Activated CD8-positive, alpha-beta memory T cell treated with anti-CD3 and anti-CD28 coated beads for 1 hour (primary cell): ENCODE data around the gene COQ5.
A peak's percentile ranks its signal among the peaks of the same experiment; 100 is the strongest.

ENCODE experiments used
- DNase-seq, 2 donors: peaks; one replicate each; pipeline ENCODE4 v3.0.0-alpha.2; 2020; ENCODE audit warnings: low read depth in 1 of 2; ENCODE audit errors: extremely low read depth in 1 of 2

Gene COQ5

DNA sequence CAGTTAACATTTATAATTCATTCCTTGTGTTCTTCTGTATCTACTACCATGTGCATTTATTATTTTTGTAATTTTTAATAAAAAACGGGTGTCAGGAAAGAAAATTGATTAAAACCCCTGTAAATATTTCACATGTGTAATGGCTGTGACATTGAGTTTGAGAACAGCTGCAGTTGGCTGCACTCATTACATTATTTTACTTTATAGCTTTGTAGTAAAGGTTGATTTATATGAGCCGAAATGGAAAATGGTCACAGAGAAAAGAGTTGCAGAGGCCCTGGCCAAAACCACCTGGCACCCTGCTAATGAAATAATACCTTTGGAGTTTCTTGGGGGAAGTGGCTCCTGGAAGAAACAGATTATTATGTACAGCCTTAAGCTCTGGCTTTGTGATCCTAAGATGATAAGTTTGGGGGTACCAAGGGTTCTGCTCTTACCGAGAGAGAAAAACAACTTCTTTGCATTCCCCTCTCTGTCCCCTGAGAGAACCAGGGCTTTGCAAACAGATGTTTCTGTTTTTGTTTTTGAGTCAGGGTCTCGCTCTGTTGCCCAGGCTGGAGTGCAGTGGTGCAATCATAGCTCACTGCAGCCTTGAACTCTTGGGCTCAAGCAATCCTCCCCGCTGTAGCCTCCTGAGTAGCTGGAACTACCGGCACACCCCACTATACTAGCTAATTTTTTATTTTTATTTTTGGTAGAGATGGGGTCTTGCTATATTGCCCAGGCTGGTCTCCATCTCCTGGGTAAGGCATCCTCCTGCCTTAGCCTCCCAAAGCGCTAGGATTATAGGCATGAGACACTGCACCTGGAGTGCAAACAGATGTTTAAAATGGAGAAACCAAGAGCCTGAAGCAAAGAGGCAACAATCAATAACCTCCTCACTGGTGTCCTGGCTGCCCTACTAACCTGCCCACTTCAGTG, 42.7 kb downstream of the COQ5 start:
- no peak for DNase-seq

DNA sequence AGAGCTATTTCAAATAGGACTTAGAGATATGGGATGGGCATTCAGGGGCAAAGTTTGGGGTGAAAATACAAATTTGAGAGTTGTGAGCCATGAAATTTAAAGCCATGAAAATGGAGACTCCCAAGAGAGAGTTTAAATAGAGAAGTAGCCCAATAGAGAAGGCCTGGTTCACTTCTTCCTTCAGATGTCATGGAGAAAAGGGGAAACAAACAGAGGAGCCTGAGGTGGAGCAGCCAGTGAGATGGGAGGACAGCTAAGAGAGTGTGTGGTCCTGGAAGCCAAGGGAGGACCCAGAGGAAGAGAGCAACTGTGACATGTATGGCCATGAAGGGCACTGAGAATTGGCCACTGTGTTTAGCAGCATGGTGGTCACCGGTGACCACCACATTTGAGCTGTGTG, 45.3 kb downstream of the COQ5 start:
- no peak for DNase-seq

DNA sequence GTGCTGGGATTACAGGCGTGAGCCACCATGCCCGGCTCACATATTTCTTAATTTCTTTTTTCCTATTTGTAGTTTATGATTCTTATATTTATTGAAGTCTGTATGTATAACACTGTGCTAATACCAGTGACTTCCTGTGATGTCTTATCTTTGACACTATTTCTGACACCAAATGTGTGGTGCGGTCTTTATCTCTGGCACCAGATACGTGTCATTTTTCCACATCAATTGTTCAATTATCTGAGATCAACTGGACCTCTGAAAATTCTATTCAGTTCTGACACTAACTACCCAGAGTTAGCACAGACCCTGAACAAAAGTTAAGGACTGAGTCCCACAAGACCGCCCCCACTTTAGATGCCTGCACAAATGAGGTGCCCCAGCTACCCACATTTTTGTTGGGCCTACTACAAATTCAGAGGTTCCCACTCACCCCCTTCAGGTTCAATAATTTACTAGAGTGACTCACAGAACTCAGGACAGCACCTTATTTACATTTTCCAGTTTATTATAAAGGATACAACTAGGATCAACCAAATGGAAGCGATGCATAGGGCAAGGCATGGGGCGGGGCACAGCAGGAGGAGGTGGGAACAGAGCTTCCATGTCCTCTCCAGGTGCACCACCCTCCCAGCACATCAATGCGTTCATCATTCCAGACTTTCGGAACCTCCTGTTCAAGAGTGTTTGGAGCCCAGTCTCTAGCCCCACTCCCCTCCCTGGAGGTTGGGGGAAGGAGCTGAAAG, 47.8 kb downstream of the COQ5 start:
- no peak for DNase-seq

DNA sequence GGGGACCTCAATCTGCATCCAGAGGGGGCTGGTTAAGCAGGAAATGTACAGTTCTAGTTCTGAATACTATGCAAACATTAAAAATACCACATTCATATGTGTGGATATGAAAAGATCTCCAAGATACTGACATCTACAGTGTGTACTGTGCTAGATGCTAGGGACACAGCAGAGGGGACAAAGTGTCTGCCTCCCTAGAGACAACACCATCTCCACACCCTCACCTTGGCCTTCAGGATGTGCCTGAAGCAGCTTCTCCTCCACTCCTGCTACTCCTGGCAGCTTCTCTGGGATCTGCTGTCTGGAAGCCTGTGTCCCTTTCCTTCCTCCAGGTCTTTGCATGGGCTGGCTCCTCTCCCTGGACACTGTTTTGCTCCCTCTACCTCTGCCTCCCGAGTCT, 48.7 kb downstream of the COQ5 start:
- DNase-seq: no peak

DNA sequence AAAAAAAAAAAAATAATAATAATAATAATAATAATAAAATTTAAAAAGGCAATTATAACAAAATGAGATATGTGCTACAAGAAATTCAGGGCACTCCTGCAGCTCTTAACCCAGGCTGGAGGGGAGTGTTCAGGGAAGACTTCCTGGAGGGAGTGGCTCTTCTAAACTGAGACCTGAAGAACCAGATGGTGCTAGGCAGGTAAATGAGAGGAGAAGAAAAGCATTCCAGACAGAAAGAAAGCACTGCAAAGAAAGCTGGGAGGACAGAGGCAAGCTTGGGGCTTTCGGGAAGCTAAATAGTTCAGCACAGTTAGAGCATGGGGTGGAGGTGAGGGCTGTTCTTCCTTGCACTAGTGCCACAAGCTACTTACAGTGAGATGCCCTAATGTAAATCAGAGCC, 49.5 kb downstream of the COQ5 start:
- DNase-seq: no peak

DNA sequence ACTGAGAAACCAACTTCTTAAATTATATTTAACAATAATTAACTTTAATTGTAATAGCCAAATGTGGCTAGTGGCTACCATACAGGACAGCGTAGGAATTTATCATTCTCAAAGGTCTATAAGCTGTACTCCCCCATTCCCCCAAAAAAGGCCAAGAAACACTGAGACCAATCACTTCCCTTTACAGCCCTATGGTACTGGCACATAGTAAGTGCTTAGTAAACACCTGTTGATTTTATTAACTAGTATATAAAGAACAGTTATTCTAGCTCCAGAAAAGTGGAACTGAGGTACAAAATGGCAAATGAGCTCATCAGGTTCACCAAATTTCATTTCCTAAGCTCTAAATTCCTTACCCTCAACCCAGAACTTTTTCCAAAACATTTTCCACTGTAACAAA, 53.3 kb downstream of the COQ5 start:
- no peak for DNase-seq

DNA sequence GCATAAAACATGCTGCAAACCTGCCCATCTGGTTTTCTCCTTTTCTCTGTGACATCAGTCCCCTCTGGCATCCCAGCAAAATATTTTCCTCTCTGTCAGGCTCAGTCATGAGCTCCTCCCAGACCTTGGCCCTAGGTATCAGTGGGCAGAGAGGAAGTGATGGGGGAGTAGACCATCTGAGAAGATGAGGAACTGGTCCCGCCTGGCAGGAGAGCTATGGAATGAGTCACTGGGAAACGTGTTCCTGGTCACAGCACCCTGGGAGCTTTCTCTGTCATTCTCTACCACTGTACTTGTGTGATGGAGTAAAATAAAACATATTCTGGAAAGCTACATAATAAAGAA, 54.4 kb downstream of the COQ5 start:
- DNase-seq: no peak

DNA sequence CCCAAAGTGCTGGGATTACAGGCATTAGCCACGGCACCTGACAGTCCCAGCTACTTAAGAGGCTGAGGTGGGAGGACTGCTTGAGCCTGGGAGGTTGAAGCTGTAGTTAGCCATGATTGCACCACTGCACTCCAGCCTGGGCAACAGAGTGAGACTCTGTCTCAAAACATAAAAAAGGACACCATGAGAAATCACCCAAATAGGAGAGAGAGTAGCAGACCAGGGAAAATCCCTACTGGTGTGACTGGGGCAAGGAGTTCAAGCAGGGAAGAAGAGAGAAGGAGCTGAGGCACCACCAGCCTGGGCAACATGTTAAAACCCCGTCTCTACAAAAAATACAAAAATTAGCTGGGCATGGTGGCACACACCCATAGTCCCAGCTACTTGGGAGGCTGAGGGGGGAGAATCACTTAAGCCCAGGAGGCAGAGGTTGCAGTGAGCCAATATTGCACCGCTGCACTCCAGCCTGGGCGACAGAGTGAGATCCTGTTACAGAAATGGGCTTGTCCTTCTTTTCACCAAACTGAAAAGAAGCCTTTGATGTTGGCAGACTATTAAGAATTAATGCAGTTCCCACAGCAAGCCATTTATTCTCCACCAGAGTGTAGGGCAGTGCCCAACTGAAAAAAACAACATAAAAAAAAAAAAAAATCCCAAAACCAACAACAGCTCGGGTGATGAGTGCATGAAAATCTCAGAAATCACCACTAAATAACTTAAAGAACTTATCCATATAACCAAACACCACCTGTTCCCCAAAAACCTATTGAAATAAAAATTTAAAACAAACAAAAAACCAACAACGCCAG, 54.9 kb downstream of the COQ5 start:
- DNase-seq: no peak

DNA sequence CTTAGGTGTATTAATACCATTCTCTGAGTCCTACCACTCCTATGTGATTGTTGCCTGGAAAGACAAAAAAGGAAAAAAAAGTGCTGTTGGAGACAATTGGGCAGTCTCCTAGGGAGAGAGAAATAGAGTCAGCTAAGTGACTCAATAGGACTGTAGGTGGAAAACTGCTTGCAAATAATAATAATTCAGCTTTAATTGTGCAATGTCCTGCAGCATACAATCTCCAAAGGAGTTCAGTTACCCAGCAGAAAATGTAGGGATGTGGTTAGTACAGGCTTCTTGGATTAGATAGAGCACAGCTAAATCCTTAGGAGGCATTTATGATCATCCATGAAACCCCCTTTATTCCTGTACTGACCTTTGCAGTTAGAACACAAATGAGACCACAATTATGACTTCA, 56.4 kb downstream of the COQ5 start:
- no peak for DNase-seq

DNA sequence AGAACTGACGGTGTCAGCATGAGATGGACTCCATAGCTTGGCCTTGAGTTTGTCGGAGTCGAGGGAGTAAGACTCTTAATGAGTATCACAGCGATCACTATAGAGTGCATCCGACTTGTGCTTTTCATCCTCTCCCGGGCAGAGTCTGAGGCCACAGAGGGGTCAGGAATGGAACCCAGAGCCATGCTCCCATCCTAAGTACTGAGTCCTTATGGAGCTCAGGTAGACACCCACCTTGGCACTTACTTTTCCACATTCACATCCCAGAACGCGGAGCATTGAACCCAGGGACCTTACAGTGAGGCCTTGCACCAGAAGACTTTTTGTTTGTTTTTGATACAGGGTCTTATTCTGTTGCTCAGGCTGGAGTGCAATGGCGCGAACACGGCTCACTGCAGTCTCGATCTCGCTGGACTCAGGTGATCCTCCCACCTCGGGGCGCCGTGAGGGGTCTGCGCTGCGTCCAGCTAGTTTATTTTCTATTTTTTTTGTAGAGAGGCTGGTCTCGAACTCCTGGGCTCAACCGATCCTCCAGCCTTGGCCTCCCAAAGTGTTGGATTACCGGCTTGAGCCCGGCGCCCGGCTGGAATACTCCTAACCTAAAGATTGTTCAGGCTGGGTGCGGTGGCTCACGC, 58.7 kb downstream of the COQ5 start:
- DNase-seq: no peak

DNA sequence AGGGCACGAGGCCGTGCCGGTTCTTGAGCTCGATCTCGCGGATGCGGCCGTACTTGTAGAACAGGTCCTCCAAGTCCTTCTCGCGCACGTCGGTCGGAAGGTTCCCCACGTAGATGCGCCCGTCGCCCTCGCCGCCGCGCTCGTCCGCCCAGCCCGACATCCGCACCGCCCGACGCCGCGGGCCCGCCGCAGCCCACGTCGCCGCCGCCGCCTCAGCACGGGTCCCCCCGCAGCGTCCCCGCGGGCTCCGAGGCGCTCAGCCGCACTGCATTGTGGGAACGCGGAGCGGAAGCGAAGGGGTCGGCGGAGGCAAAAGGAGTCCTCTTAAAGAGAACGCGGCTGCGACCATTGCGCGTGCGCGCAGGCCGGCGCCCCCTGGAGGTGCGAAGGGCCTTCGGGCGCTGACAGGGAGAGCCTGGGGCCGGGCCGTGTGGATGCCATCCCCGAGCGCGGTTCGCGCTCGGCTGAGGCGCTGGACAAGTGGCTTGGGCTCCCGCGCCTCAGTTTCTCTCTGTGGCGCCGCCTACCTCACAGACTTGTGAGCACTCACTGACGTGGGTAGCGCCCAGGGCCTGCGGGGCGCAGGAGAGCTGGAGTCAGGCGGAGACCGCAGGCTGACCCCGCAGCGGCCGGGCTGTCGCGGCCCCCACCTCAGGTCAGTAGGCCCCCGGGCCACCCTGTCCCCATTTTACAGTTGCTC, 59.4 kb downstream of the COQ5 start, which contains the start of gene SRSF9:
Gene SRSF9, minus strand, starts transcription at position 299 of the 700 bp plus-strand sequence. Its CDS starts 139 bp downstream, at position 160.
- peak; percentile 91 to 98 for DNase-seq

DNA sequence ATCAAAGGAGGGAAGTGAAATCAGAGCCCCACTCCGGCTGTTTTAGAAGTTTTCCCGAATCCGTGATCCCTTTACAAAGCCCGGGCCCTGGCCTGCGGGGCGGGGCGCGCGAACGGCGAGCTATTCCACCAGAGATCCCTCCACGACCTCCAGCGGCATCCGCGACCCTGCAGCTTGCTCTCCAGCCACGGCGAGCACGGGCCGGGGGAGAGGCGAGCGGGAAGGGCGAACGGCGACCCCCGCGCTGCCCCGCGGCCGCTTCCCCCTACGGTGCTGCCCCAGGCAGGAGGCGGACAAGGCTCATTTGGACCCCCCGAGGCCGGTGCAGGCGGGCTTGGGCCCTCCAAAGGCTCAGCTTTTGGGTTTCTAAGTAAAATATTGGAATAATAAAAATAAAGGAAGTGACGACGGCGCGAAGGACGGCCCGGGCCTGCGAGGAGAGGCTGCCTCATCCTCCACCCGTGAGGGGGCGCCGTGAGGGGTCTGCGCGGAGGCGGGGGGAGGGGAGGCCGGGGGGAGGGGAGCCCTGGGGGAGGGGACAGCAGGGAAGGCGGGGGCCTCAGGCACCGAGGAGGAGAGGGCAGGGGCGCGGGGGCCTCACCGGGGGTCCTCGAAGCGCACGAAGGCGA, 60.0 kb downstream of the COQ5 start:
- DNase-seq: peak in 1 of 2 donors; percentile 25

DNA sequence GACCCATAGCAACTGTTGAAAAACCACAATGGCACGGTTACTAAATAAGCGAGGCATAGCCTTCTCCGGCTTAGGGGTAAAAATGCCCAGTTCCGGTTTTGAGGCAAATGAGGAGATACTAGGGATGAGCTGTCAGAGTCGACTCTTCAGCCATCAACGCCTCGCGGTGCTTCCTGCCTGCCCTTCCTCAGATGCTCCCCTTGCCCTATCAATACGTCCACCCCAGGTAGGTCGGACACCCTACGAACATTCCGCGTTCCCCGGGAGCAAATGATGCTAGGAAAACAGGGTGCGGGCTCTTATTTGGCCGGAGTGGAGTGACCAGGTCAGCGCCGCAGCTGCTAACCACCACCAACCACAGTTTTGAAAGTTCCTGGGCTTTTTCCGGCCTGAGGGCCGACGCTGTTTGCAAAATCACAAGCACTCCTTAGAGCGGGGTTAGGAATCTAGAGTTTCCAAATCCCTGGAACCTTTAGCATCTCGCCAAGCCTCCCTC, 60.6 kb downstream of the COQ5 start:
- no peak for DNase-seq

DNA sequence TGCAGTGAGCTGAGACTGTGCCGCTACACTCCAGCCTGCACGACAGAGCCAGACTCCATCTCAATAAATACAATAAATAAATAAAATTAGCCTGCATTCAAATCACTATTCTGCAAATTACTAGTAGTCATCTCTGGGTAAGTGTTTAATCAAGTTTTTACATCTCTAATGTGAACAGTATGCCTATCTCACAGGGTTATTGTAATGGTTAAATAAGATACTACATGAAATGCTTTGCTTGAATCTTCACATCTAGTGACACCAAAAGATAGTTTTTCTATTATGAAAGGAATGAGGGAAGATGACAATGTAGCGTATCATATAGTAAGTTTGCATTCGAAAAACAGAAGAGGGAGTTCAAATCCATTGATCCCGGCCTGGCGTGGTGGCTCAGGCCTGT, 61.5 kb downstream of the COQ5 start:
- DNase-seq: no peak

DNA sequence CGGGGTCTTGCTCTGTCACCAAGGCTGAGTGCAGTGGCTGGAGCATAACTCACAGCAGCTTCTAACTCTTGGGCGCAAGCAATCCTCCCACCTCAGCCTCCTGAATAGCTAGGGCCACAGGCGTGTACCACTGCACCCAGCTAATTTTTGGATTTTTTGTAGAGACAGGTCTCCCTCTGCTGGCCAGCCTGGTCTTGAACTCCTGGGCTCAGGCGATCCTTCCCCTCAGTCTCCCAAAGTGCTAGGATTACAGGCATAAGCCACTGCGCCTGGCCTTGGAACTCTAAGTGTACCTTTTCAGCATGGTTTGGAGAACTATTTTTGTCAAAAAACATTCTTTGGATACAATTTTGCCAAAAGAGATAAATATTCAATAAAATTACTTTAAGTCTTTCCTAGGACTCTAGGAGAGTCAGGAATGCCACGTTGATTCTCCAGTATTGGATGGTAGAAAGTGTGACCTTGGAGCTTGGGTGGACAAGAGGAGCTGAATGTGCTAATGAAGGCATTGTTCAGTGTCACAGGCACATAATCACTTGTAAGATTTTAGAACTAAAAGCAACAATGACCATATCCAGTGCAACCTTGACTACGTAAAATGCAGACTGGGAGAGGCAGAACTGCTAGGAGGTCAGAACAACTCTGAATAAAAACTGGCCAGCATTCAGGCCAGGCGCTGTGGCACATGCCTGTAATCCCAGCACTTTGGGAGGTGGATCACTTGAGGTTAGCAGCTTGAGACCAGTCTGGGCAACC, 62.2 kb downstream of the COQ5 start:
- DNase-seq: no peak

DNA sequence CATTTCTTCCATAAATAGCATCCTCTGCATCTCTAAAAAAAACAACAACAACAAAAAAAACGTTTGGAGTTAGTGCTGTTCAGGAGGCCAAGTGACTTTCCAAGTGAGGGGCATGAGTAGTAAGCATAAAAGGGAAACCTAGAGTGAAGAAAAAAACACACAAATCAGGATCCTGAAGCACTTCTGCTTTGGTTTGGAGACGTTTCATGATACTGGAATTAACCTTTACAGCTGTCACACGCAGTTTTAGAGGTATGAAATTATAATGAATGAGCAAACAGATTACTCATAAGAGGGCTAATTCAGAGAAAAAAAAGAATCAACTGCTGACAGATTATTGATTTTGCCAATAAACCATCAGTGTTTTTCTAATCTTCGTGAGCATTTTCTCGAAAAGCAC, 63.2 kb downstream of the COQ5 start:
- no peak for DNase-seq

DNA sequence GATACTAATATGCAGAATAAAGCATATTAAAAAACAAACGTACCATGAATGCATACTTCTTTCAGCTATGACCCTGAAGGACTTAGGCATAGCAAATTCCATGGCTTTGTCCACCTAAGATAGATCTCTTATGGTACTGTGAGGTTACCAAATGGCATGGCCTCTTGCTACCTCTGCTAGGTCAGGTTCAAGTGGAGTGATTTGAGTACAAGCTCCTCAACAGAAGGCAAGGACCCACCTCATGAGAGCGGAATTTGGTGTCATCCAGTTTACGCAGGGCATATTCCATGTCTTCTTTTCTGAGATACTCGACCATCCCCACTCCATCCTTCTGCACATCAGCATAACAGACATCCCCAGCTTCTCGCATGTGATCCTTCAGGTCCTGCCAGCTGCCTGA, 65.2 kb downstream of the COQ5 start:
- no peak for DNase-seq

DNA sequence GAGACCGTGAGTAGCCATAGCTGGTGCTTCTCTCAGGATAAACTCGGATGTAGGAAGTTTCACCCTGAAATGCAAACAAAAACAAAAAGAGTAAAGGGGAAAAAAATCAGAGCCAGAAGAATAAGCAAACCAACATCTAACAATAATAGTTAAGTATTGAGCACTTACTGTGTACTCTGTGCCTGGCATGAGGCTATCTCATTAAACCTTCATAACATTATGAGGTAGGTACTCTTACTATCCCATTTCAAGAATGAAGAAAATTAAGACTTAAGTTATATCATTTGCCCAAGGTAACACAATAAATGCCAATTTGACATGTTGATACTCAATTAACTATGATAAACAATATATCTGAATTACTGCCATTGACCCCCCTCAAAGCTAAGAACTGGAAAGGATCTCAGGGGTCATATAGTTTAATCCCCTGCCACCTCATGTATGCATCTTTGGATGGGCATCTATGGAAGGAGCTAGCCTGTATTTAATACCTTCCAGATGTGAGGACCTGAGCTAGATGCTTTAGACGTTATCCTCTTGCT, 66.8 kb downstream of the COQ5 start:
- DNase-seq: no peak

DNA sequence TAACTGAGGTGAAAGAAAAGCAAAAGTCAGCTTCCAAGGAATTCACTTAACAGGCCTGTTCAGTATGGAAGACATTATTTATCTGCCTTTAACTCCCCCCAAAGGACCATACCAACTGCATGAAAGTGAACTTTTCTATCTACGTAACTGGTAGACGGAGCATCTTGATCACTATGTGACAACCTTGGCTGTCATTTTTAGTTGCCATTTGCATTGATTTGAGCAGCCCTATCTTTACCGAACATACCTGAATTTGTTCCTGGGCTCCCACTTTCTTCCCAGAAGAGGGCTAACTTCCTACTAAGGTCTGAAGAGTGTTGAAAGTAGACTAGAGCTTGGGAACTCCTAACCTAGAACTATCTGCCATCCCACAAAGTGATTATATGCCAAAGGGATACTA, 68.8 kb downstream of the COQ5 start:
- no peak for DNase-seq
